Hepatocyte (in vitro differentiated cells): Measurements from ENCODE around the gene PNPLA2.

Experiments
- EZH2 ChIP-seq: fragments of 200-600 bp; sonication (generic); IDR thresholded peaks from 2 replicates; pipeline ENCODE4 v1.6.1; 2016; ENCODE audit warnings: antibody characterized with exemption, mild to moderate bottlenecking, borderline replicate concordance
- EZH2phosphoT487 ChIP-seq: fragments of 200-600 bp; sonication (generic); IDR thresholded peaks from one replicate; pipeline ENCODE4 v1.6.1; 2018; ENCODE audit warnings: antibody characterized with exemption, mild to moderate bottlenecking, low read depth, moderate library complexity; ENCODE audit not compliant: unreplicated experiment, severe bottlenecking
- TF ChIP-seq, protein P1 (sequence below): fragments of 200-600 bp; sonication (generic); IDR thresholded peaks from 2 replicates; pipeline ENCODE4 v1.5.1; 2016; ENCODE audit warnings: antibody characterized with exemption, mild to moderate bottlenecking; ENCODE audit not compliant: poor library complexity

DNA sequence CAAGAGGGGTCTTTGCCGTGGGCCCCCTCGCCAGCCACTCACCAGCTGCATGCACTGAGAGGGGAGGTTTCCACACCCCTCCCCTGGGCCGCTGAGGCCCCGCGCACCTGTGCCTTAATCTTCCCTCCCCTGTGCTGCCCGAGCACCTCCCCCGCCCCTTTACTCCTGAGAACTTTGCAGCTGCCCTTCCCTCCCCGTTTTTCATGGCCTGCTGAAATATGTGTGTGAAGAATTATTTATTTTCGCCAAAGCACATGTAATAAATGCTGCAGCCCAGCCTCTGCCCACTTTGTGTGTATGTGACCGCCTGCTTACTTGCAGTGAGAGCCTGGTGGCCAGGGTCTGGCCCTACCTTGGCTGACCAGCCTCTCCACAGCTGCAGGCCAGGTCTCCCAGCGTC, 6.2 kb downstream of the PNPLA2 start:
- TF ChIP-seq, protein P1, sequence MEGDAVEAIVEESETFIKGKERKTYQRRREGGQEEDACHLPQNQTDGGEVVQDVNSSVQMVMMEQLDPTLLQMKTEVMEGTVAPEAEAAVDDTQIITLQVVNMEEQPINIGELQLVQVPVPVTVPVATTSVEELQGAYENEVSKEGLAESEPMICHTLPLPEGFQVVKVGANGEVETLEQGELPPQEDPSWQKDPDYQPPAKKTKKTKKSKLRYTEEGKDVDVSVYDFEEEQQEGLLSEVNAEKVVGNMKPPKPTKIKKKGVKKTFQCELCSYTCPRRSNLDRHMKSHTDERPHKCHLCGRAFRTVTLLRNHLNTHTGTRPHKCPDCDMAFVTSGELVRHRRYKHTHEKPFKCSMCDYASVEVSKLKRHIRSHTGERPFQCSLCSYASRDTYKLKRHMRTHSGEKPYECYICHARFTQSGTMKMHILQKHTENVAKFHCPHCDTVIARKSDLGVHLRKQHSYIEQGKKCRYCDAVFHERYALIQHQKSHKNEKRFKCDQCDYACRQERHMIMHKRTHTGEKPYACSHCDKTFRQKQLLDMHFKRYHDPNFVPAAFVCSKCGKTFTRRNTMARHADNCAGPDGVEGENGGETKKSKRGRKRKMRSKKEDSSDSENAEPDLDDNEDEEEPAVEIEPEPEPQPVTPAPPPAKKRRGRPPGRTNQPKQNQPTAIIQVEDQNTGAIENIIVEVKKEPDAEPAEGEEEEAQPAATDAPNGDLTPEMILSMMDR: no peak
- TF ChIP-seq EZH2 (no peak), EZH2phosphoT487 (no peak)
